MM.1S (cell line): ENCODE measurements around the gene ACTL7A.

Experiments used
- DNase-seq: peaks from one replicate; pipeline ENCODE4 v3.0.0-alpha.2; 2015
- H2AFZ ChIP-seq: fragments of 300-600 bp; sonication (generic); 2 replicates; pipeline ENCODE4 v1.6.0; 2016; ENCODE audit warnings: antibody characterized with exemption, low read length
- H3F3A ChIP-seq: fragments of 300-600 bp; sonication (generic); 2 replicates; pipeline ENCODE4 v1.6.1; 2016; ENCODE audit warnings: mild to moderate bottlenecking, antibody characterized with exemption, low read length, moderate library complexity, mixed read lengths; ENCODE audit not compliant: insufficient read depth
- H3K27ac ChIP-seq: fragments of 300-600 bp; sonication (generic); 2 replicates; pipeline ENCODE4 v1.5.1; 2016; ENCODE audit warnings: mild to moderate bottlenecking, low read length
- H3K27me3 ChIP-seq: fragments of 300-600 bp; sonication (generic); replicated peaks from 2 replicates; pipeline ENCODE4 v1.6.0; 2016; ENCODE audit warnings: low read length; ENCODE audit not compliant: insufficient read depth
- H3K36me3 ChIP-seq: fragments of 300-600 bp; sonication (generic); replicated peaks from 2 replicates; pipeline ENCODE4 v1.6.1; 2016; ENCODE audit warnings: mild to moderate bottlenecking, low read length, mixed read lengths; ENCODE audit not compliant: insufficient read depth
- H3K4me1 ChIP-seq: fragments of 300-600 bp; sonication (generic); 2 replicates; pipeline ENCODE4 v1.6.1; 2016; ENCODE audit warnings: low read length, mixed read lengths
- H3K4me2 ChIP-seq: fragments of 300-600 bp; sonication (generic); 2 replicates; pipeline ENCODE4 v1.6.0; 2016; ENCODE audit warnings: low read depth, low read length
- H3K4me3 ChIP-seq: fragments of 300-600 bp; sonication (generic); 2 replicates; pipeline ENCODE4 v1.5.1; 2016; ENCODE audit warnings: low read length, mixed read lengths
- H3K79me2 ChIP-seq: fragments of 300-600 bp; sonication (generic); 2 replicates; pipeline ENCODE4 v1.6.1; 2016; ENCODE audit warnings: mixed run types, low read length, mixed read lengths
- H3K9ac ChIP-seq: fragments of 300-600 bp; sonication (generic); 2 replicates; pipeline ENCODE4 v1.6.1; 2016; ENCODE audit warnings: low read length, mixed read lengths
- H3K9me2 ChIP-seq: fragments of 300-600 bp; sonication (generic); replicated peaks from 2 replicates; pipeline ENCODE4 v1.6.1; 2016; ENCODE audit warnings: mild to moderate bottlenecking, low read length, mixed read lengths; ENCODE audit not compliant: insufficient read depth
- H3K9me3 ChIP-seq: fragments of 300-600 bp; sonication (generic); replicated peaks from 2 replicates; pipeline ENCODE4 v1.6.1; 2016; ENCODE audit warnings: mild to moderate bottlenecking, low read length, mixed read lengths; ENCODE audit not compliant: insufficient read depth
- H4K20me1 ChIP-seq: fragments of 300-600 bp; sonication (generic); 2 replicates; pipeline ENCODE4 v1.6.1; 2016; ENCODE audit warnings: mild to moderate bottlenecking, low read length, moderate library complexity, mixed read lengths; ENCODE audit not compliant: insufficient read depth
- CTCF ChIP-seq: fragments of 300-600 bp; sonication (generic); IDR thresholded peaks from 2 replicates; pipeline ENCODE4 v1.5.1; 2016; ENCODE audit warnings: antibody characterized with exemption, low read length, mixed read lengths
- EZH2 ChIP-seq: fragments of 300-600 bp; sonication (generic); optimal IDR thresholded peaks from 2 replicates; pipeline ENCODE3; 2017; ENCODE audit warnings: low read depth, mild to moderate bottlenecking, antibody characterized with exemption, low read length, mixed read lengths
- EZH2phosphoT487 ChIP-seq: fragments of 300-600 bp; sonication (generic); IDR thresholded peaks from 2 replicates; pipeline ENCODE4 v1.6.1; 2018; ENCODE audit warnings: antibody characterized with exemption, low read length

ACTL7A gene

GRCh38 chr9:108882052-108882888 is 20.2 kb downstream of the ACTL7A start:
- H3K27ac ChIP-seq = no peak overlapping the region
- H4K20me1 ChIP-seq = no peaks in the 10 kb centered on the region
- no peaks in the 10 kb centered on the region for H3K9me3 ChIP-seq
- H3K4me3 ChIP-seq = no peak overlapping the region
- no peak overlapping the region for H3K4me2 ChIP-seq
- H2AFZ ChIP-seq = no peak overlapping the region
- no peaks in the 10 kb centered on the region for H3K9me2 ChIP-seq
- H3K9ac ChIP-seq = no peak overlapping the region
- no peaks in the 10 kb centered on the region; the same call in 1 of the 2 replicates for H3K36me3 ChIP-seq
- H3K4me1 ChIP-seq = peaks cover 11% of the 10 kb centered on the region
- H3K27me3 ChIP-seq = no peaks in the 10 kb centered on the region
- no peak for DNase-seq
- H3F3A ChIP-seq = no peaks in the 10 kb centered on the region
- no peak for TF ChIP-seq EZH2
- TF ChIP-seq CTCF = no peak
- no peak for TF ChIP-seq EZH2phosphoT487
- no peaks in the 10 kb centered on the region for H3K79me2 ChIP-seq

GRCh38 chr9:108883085-108883484 is 21.0 kb downstream of the ACTL7A start:
- no peaks in the 10 kb centered on the region for H3K9me2 ChIP-seq
- H3K79me2 ChIP-seq = no peaks in the 10 kb centered on the region
- no peak for DNase-seq
- H3K9ac ChIP-seq = no peak overlapping the region
- H3K4me3 ChIP-seq = no peak overlapping the region
- no peak overlapping the region for H3K4me2 ChIP-seq
- H3K4me1 ChIP-seq = peaks cover 11% of the 10 kb centered on the region
- H2AFZ ChIP-seq = no peak overlapping the region
- H3K9me3 ChIP-seq = no peaks in the 10 kb centered on the region
- H3K27ac ChIP-seq = no peak overlapping the region
- TF ChIP-seq EZH2 (no peak), EZH2phosphoT487 (no peak), CTCF (no peak)
- no peaks in the 10 kb centered on the region for H3K27me3 ChIP-seq
- no peaks in the 10 kb centered on the region for H3F3A ChIP-seq
- H3K36me3 ChIP-seq = no peaks in the 10 kb centered on the region; the same call in 1 of the 2 replicates
- no peaks in the 10 kb centered on the region for H4K20me1 ChIP-seq

- Histone ChIP-seq H3K36me3 (no peaks in the 10 kb centered on the region; the same call in 1 of the 2 replicates), H3K4me1 (peaks cover 15% of the 10 kb centered on the region)
- TF ChIP-seq EZH2phosphoT487 (no peak), EZH2 (no peak), CTCF (no peak)
These were observed 22.6 kb downstream of the ACTL7A start for GRCh38 chr9:108884701-108885100.

More at GRCh38 chr9:108884701-108885100, 22.6 kb downstream of the ACTL7A start:
- Histone ChIP-seq H3K4me2 (no peak overlapping the region), H3K27me3 (no peaks in the 10 kb centered on the region), H4K20me1 (no peaks in the 10 kb centered on the region), H3F3A (no peaks in the 10 kb centered on the region), H3K27ac (no peak overlapping the region), H3K9me2 (no peaks in the 10 kb centered on the region), H3K9ac (no peak overlapping the region), H3K79me2 (no peaks in the 10 kb centered on the region), H2AFZ (no peak overlapping the region), H3K9me3 (no peaks in the 10 kb centered on the region), H3K4me3 (no peak overlapping the region)
- DNase-seq = no peak
